HCT116 (cell line): Measurements from ENCODE around the gene PXMP4. TPM values are rescaled to one million over a fixed set of nuclear protein-coding genes. Genes with fewer than 3 reads are reported as not detected.

Experiments
- ATAC-seq: fragments of 200-7000 bp; cut with Tn5 transposase; 2 replicates; pipeline ENCODE4 v1.9.1; 2020; ENCODE audit warnings: mild to moderate bottlenecking, moderate library complexity
- BruUV-seq: library from RNA; stranded (reverse); fragments of 400-500 nt; replicated peaks from 2 replicates; lab custom pipeline; 2021; lab: Mats Ljungman, UMichigan
- CTCF ChIA-PET: fragments of 300-600 bp; sonication (Branson Sonifier 250); formaldehyde crosslinking; loops from one replicate; lab custom pipeline; 2021; ENCODE audit warnings: antibody characterized with exemption; lab: Charles Lee
- POLR2A ChIA-PET: fragments of 300-600, 350-600 bp; sonication (Branson Sonifier 250); formaldehyde crosslinking; loops from one replicate; lab custom pipeline; 2021; ENCODE audit warnings: antibody characterized with exemption; lab: Charles Lee
- RAD21 ChIA-PET, 2 experiments: fragments of 300-600 bp; sonication (Branson Sonifier 250); formaldehyde crosslinking; loops; one replicate each; lab custom pipeline; 2023; ENCODE audit warnings: low total read pairs in 2 of 2; ENCODE audit not compliant: uncharacterized antibody in 2 of 2, unreplicated experiment in 2 of 2, low non-redundant PET in 1 of 2; lab: Charles Lee
- DNase-seq: peaks from one replicate; pipeline ENCODE4 v3.0.0-alpha.2; 2010; ENCODE audit warnings: low read depth, low spot score
- H2AFZ ChIP-seq: fragments of 200-600 bp; shearing (Covaris generic), sonication (generic); 2 replicates; pipeline ENCODE4 v1.6.1; 2017; ENCODE audit warnings: low read depth, mixed run types, mixed read lengths, antibody characterized with exemption, low read length; ENCODE audit not compliant: poor library complexity, severe bottlenecking
- H3K27ac ChIP-seq: 2 replicates; pipeline ENCODE4 v1.5.1; 2012; ENCODE audit warnings: low read depth, low read length
- H3K27me3 ChIP-seq: fragments of 200-600 bp; sonication (generic); 2 replicates; pipeline ENCODE4 v1.6.1; 2016; ENCODE audit warnings: mixed run types, low read length, mixed read lengths; ENCODE audit not compliant: insufficient read depth
- H3K36me3 ChIP-seq, 2 experiments: fragments of 200-500 bp in 1 of 2; fragments of 200-600 bp in 1 of 2; sonication (Bioruptor generic) in 1 of 2; sonication (generic) in 1 of 2; 2 replicates each; pipeline versions ENCODE4 v1.5.1 to v1.6.1; 2014 to 2016; ENCODE audit warnings: low read length in 2 of 2, inconsistent platforms in 1 of 2, mixed read lengths in 1 of 2, mixed run types in 1 of 2; ENCODE audit not compliant: insufficient read depth in 2 of 2, control insufficient read depth in 1 of 2
- H3K4me1 ChIP-seq, 2 experiments: fragments of 200-600 bp in 1 of 2; sonication (generic) in 1 of 2; 2 replicates each; pipeline versions ENCODE4 v1.5.1 to v1.6.1; 2012 to 2017; ENCODE audit warnings: low read length in 2 of 2, inconsistent platforms in 1 of 2, mild to moderate bottlenecking in 1 of 2, mixed read lengths in 1 of 2, mixed run types in 1 of 2, moderate library complexity in 1 of 2; ENCODE audit not compliant: insufficient read depth in 2 of 2, control insufficient read depth in 1 of 2
- H3K4me2 ChIP-seq: fragments of 200-600 bp; sonication (generic); 2 replicates; pipeline ENCODE4 v1.6.1; 2017; ENCODE audit warnings: mixed run types, low read length, mixed read lengths
- H3K4me3 ChIP-seq, 2 experiments: fragments of 200-600 bp in 1 of 2; sonication (generic) in 1 of 2; replicated peaks in 1 of 2; 2 replicates each; pipeline ENCODE4 v1.5.1; 2011 to 2016; ENCODE audit warnings: low read length in 2 of 2, control low read depth in 1 of 2, low read depth in 1 of 2, mild to moderate bottlenecking in 1 of 2, mixed read lengths in 1 of 2, mixed run types in 1 of 2
- H3K79me2 ChIP-seq: fragments of 200-600 bp; sonication (generic); 2 replicates; pipeline ENCODE4 v1.6.1; 2017; ENCODE audit warnings: mild to moderate bottlenecking, mixed run types, low read length, moderate library complexity, mixed read lengths; ENCODE audit not compliant: insufficient read depth
- H3K9ac ChIP-seq: fragments of 200-600 bp; sonication (generic); 2 replicates; pipeline ENCODE4 v1.6.1; 2016; ENCODE audit warnings: low read length, mixed read lengths
- H3K9me2 ChIP-seq: fragments of 200-600 bp; sonication (generic), shearing (Covaris generic); 2 replicates; pipeline ENCODE4 v1.6.1; 2017; ENCODE audit warnings: mixed run types, mild to moderate bottlenecking, moderate library complexity; ENCODE audit not compliant: insufficient read depth
- H3K9me3 ChIP-seq, 2 experiments: fragments of 200-500 bp in 1 of 2; fragments of 200-600 bp in 1 of 2; sonication (Bioruptor generic) in 1 of 2; sonication (generic) in 1 of 2; 2 replicates each; pipeline ENCODE4 v1.6.1; 2014 to 2017; ENCODE audit warnings: low read length in 2 of 2, mixed read lengths in 2 of 2, inconsistent platforms in 1 of 2, low read depth in 1 of 2, mild to moderate bottlenecking in 1 of 2, mixed run types in 1 of 2, moderate library complexity in 1 of 2; ENCODE audit not compliant: control insufficient read depth in 1 of 2, insufficient read depth in 1 of 2
- H4K20me1 ChIP-seq: fragments of 200-600 bp; sonication (generic), shearing (Covaris generic); 2 replicates; pipeline ENCODE4 v1.6.1; 2017; ENCODE audit warnings: mixed run types, mild to moderate bottlenecking, moderate library complexity; ENCODE audit not compliant: insufficient read depth
- CTCF ChIP-seq, 3 experiments: fragments of 200-600 bp in 1 of 3; sonication (generic) in 1 of 3; IDR thresholded peaks in 2 of 3; conservative IDR thresholded peaks in 1 of 3; 2 replicates each; pipeline ENCODE4 v1.5.1; 2012 to 2017; ENCODE audit warnings: low read depth in 2 of 3, low read length in 2 of 3, antibody characterized with exemption in 1 of 3, borderline replicate concordance in 1 of 3, control low read depth in 1 of 3, mild to moderate bottlenecking in 1 of 3, mixed read lengths in 1 of 3, mixed run types in 1 of 3, moderate library complexity in 1 of 3; ENCODE audit not compliant: insufficient read depth in 1 of 3
- intact Hi-C: fragments of 100-400 bp; cut with micrococcal nuclease; formaldehyde crosslinking; loops from 2 replicates; pipeline ENCODE4 v1.10.0; 2022
- total RNA-seq: library from RNA; stranded (reverse); gene quantifications from one replicate; pipeline ENCODE4 v1.2.1, GENCODE V29; 2021; ENCODE audit not compliant: unreplicated experiment
- TF ChIP-seq, protein P1 (sequence below): IDR thresholded peaks from 2 replicates; pipeline ENCODE4 v1.6.1; 2011; ENCODE audit warnings: mild to moderate bottlenecking, low read length, moderate library complexity; ENCODE audit not compliant: insufficient replicate concordance; ENCODE audit errors: extremely low read depth

The PXMP4 gene
- total RNA-seq, 1 experiment from 2014 or later: 9.6 TPM

GRCh38 chr20:33751775-33752174, 31.7 kb upstream of the PXMP4 start:
- Histone ChIP-seq H4K20me1 (no peaks in the 10 kb centered on the region), H3K27ac (no peak overlapping the region), H3K9me2 (no peaks in the 10 kb centered on the region), H3K36me3 (peaks cover 0 to 10% of the 10 kb centered on the region in 2 experiments; a peak in 1 of 4 replicates), H3K79me2 (no peaks in the 10 kb centered on the region), H3K27me3 (no peaks in the 10 kb centered on the region), H2AFZ (no peak overlapping the region), H3K9me3 (no peaks in the 10 kb centered on the region), H3K9ac (no peak overlapping the region), H3K4me3 (no peak overlapping the region), H3K4me2 (no peak overlapping the region), H3K4me1 (no peaks in the 10 kb centered on the region)
- ChIA-PET POLR2A (no interaction called here), RAD21 (no interaction called here), CTCF (interaction anchor here (0.6 kb wide), 2 partner anchors 9 to 281 kb away, joined by 3 read pairs; no protein-coding TSS in a partner anchor)
- no TSS peak for BruUV-seq
- peak; percentile 62; the same call in 1 of the 2 replicates for ATAC-seq
- intact Hi-C loops: no loop called here
- TF ChIP-seq, protein P1, sequence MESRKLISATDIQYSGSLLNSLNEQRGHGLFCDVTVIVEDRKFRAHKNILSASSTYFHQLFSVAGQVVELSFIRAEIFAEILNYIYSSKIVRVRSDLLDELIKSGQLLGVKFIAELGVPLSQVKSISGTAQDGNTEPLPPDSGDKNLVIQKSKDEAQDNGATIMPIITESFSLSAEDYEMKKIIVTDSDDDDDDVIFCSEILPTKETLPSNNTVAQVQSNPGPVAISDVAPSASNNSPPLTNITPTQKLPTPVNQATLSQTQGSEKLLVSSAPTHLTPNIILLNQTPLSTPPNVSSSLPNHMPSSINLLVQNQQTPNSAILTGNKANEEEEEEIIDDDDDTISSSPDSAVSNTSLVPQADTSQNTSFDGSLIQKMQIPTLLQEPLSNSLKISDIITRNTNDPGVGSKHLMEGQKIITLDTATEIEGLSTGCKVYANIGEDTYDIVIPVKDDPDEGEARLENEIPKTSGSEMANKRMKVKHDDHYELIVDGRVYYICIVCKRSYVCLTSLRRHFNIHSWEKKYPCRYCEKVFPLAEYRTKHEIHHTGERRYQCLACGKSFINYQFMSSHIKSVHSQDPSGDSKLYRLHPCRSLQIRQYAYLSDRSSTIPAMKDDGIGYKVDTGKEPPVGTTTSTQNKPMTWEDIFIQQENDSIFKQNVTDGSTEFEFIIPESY: no peak
- 0 out of 6 replicates have a peak, but pooled peaks of 1 of the 3 experiments have one; percentile 17 for TF ChIP-seq CTCF (IDR thresholded peaks at IDR 0.05 in 2 of 3, conservative IDR thresholded peaks at IDR 0.05 in 1 of 3; ENCODE audit: borderline replicate concordance in 1 of 3, insufficient read depth in 1 of 3, low read depth in 2 of 3, low read length in 2 of 3)
- TF ChIP-seq, all 23 proteins: peak for 1
- no peak for DNase-seq
